ENCODE results near the gene HYAL2.
A peak's percentile ranks its signal among the peaks of the same experiment; 100 is the strongest.

HYAL2 gene, protein sequence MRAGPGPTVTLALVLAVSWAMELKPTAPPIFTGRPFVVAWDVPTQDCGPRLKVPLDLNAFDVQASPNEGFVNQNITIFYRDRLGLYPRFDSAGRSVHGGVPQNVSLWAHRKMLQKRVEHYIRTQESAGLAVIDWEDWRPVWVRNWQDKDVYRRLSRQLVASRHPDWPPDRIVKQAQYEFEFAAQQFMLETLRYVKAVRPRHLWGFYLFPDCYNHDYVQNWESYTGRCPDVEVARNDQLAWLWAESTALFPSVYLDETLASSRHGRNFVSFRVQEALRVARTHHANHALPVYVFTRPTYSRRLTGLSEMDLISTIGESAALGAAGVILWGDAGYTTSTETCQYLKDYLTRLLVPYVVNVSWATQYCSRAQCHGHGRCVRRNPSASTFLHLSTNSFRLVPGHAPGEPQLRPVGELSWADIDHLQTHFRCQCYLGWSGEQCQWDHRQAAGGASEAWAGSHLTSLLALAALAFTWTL

DNA sequence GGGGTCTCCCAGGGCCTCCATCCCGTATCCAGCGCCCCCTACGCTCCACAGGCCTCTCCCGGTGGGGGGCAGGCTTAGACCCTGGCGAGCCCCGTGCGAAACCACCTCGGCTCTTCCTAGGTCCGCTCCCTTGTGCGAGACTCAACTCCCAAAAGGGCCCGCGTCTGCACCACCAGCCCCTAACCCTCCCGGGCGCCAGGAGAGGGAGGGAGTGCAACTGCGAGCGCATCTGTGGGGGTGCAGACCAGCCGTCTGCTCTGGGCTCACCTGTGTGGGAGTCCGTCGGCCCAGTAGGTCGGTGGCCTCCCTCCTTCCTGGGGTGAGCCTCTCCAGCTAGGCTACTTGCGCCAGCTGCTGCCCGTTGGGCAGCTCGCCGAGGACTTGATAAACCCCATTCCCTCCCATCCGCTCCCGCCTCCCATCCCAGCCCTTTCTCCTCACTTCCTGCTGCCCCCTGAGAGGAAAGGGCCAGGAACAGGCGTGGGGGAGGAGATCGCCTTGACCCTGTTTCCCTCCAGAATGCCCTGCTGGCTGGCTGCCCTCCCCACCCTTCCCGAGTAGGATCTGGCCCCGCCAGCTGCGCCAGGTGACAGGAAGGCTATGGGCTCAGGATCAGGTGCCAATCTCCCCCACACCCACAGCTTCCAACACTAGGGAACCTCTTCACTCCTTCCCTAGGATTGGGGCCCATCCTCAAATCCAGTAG lies at the start of gene HYAL2:
Gene HYAL2 (minus strand): TSS at position 360 of the 706 bp plus-strand sequence. CDS start 2,256 bp downstream, outside the sequence.
- no peak for DNase-seq (ENCODE audit: low read depth in 2 of 2)

- no peak for DNase-seq (ENCODE audit: low read depth in 2 of 2)
Observed at GRCh38 chr3:50371133-50371685, 48.7 kb upstream of the HYAL2 start.

DNA sequence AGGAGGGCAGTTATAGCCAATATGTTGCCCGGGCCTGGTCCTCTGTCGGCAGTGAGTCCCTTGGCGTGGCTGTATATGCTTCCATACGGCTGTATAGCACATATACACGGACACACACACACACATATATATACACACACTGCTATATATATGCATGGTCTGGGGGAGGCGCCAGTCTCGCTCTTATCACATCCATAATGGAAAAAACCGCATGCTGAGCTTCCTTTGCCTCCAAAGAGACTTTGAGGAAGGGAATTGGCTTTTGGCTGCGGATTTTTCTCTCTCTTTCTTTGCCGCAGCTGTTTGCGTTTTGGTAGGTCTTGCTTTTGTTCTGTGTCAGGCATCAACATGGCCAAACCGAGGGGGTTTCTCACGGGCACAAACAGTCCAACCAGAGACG lies 48.0 kb upstream of the HYAL2 start:
- DNase-seq (ENCODE audit: low read depth in 2 of 2): no peak

- DNase-seq (ENCODE audit: low read depth in 2 of 2): no peak
Observed at GRCh38 chr3:50369012-50369670, 46.6 kb upstream of the HYAL2 start.

GRCh38 chr3:50365842-50366220 lies 43.3 kb upstream of the HYAL2 start:
- DNase-seq (ENCODE audit: low read depth in 2 of 2): no peak

DNA sequence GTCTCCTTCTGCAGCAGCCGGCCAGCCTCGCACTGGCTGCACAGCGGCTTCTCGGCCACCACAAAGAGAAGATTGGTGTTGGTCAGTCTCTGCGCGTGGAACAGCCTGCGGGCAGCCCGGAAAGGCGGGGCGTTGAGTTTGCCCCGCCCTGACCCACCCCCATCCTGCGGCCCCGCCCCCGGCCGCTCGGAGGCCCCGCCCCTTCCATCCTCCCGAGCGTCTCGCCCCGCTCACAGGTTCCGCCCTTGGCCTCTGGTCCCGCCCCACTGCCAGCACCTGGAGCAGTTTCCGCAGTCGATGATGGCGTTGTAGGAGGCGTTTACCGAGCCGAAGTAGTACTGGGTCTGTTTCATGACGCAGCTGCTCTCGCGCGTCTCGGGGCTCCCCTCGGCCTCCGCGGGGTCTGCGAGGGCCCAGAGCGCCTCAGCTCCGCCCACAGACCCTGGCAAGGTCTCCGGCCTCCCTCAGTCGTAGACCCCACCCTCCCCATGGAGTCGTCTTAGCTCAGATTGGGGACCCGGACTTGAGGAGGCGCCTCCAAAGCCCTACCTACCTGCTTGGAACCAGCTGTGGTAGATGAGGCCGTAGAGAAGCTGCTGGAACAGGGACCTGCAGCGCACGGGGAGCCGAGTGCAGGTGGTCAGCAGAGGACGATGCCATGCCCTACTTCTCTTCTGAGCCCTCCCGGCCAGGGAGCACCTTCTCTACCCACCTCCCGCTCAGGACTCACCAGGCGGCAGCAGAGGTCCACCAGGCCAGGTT lies 42.7 kb upstream of the HYAL2 start:
- DNase-seq (ENCODE audit: low read depth in 2 of 2): peak; percentile 83 to 90

- no peak for DNase-seq (ENCODE audit: low read depth in 2 of 2)
Observed at GRCh38 chr3:50364573-50365079, 42.1 kb upstream of the HYAL2 start.

DNA sequence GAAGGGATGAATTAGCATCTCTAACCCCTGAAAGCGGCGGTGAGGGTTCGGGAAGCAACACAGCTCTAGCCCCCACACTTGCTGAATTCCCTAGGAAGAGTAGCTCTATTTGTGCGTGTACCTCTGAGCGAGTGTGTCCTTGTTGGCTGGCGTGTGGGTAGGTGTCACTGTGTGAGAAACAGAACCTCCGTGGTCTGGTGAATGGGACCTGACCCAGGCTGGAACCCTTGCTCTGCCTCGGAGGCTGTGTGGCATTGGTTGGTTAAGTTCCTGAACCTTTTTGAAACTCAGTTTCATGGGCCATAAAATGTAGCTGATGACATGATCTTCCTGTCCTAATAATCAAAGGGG lies 37.2 kb upstream of the HYAL2 start:
- no peak for DNase-seq (ENCODE audit: low read depth in 2 of 2)

DNA sequence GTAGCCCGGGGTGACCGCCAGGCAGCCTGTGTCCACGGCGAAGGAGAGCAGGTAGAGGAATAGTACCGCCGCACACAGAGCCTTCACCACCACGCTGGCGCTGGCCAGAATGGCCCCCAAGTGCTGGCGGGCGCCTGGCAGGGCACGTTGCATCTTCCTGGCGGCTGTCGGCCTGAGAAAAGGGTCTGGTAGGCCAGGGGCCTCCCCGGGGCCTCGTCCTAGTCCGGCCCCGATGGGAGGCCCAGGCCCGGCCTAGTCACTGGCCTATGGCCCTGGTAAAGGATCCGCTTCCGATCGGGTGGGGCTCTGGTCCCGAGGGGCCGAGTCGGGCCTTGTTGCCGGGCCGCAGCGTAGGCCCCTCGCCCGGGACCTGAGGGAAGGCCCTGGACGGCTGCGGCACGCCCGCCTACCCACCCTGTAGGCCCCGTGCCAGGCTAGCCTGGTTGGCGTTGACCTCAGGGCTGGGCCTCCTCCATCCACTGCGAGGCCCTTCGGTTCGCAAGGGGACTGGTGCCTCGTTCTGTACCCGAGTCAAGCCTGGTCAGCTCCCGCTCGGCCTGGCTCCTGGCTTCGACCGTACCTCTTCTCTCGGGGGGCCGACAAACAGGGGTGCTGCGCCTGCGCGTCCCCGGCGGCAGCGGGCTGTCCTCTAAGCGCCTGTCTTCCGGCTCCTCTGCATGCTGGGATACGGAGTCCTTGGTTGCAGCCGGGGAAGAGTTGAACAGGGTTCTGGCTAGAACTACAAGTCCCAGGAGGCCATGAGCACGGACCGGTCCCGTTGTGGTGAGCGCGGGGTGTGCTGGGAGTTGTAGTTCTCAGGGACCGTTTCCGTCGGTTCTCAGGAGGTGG lies 36.6 kb upstream of the HYAL2 start, which contains the start of gene TMEM115:
Gene TMEM115 (minus strand): TSS at position 611 of the 849 bp plus-strand sequence. CDS start 458 bp downstream, at position 153.
- peak; percentile 80 to 90 for DNase-seq (ENCODE audit: low read depth in 2 of 2)

GRCh38 chr3:50358355-50358910 lies 35.9 kb upstream of the HYAL2 start:
- DNase-seq (ENCODE audit: low read depth in 2 of 2): no peak

DNA sequence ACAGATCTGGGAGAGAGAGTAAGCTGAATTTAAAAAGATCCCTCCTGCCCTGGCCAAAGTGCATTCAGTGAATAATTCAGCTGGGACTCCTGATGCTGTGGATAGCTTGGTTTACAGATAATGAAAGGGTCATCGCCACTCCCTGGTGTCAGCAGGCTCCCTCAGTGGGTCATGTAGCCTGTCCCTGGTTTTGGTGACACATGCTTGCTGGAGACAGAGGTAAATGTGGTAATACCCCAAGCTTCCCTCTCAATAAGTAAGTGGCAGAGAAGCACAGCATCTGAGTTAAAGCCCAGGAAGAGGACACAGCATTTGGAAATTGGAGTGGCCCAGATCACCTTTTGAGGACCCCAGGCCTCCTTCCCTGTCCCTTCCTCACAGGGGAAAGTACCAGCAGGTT lies 34.9 kb upstream of the HYAL2 start:
- no peak for DNase-seq (ENCODE audit: low read depth in 2 of 2)

DNA sequence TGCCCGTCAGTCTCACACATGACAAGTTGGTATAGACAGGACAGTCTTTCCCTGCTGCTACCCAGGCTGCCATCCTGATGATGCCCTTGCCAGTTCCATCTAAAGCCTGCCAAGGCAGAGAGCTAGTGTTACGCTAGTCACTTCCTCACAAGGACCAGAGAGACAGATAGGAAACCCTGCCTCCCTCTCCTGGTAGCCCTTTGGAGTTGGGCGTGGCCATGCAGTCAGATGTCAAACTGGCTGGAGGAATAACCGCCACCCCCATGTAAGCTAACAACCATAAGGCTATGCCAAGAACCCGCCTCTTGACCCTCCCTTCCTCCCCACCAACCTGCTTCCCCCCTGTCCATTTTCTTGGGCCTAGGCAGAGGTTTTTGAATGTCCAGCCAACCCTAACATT lies 34.0 kb upstream of the HYAL2 start:
- DNase-seq (ENCODE audit: low read depth in 2 of 2): no peak

- no peak for DNase-seq (ENCODE audit: low read depth in 2 of 2)
Observed at GRCh38 chr3:50355829-50356552, 33.4 kb upstream of the HYAL2 start.

DNA sequence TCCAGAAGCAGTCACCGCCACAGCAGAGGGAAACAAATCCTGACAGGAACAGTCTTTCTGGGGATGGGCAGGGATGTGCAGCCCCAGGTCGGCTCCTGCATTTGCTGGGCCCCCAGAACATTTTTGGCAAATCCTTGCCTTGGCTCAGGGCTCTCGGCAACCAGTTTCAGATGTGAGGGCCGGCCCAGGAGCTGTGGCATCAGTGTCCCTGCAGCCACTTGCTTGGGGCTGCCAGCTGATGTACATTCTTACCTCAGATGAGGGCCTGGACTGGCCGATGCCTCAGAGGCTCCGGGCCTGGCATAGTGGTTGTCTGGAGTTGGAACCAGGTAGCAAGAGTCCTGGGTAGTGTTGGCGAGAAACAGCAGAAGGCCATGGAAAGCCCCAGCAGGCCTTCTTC lies 32.3 kb upstream of the HYAL2 start:
- no peak for DNase-seq (ENCODE audit: low read depth in 2 of 2)

DNA sequence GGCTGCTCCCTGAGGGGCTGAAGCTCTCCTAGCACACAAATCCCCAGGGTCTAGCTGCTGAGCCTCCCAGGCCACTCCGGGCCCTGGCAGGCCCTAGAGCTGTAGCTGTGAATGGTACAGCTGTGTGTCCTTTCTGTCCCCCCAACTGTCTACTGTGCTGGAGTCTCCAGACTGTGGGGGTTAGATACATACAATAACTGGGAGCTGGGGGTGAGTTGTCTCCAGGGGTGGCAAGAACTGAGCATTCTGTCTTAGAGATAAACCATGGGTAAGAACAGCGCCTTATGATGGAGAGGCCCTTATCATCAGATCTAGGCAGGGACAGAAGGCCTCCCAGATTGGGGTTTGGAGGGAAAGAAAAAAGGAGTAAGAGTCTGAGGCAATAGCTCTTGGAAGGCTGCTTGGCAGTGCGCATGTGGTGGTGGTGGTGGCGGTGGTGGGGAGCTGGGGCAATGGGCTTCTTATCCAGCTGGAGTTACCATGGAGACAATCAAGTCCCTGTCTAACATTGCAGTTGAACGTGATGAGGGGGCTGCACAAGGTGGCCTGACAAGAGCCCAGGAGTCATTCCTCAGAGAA lies 31.7 kb upstream of the HYAL2 start:
- DNase-seq (ENCODE audit: low read depth in 2 of 2): no peak

DNA sequence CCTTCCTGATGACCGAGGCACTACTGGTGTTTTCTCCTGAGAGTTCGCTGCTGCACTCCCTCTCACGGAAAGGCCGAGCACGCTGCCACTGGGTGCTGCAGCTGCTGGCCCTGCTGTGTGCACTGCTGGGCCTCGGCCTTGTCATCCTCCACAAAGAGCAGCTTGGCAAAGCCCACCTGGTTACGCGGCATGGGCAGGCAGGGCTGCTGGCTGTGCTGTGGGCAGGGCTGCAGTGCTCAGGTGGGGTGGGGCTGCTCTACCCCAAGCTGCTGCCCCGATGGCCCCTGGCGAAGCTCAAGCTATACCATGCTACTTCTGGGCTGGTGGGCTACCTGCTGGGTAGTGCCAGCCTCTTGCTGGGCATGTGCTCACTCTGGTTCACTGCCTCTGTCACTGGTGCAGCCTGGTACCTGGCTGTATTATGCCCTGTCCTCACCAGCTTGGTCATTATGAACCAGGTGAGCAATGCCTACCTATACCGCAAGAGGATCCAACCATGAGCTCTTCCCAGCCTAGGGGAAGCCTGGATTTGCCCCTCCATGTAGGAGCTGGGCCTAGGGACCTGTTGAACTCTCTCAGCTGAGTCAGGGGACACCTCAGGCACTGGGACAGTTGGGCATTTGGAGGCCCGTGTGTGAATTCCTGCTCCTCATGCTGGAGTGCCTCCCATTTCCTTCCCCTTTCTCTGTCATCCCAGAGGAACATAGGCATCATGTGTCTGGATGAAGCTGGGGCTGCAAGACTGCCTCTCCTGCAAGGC lies 30.9 kb upstream of the HYAL2 start:
- no peak for DNase-seq (ENCODE audit: low read depth in 2 of 2)

- DNase-seq (ENCODE audit: low read depth in 2 of 2): no peak
Observed at GRCh38 chr3:50352781-50353180, 30.2 kb upstream of the HYAL2 start.

- no peak for DNase-seq (ENCODE audit: low read depth in 2 of 2)
Observed at GRCh38 chr3:50351323-50351697, 28.8 kb upstream of the HYAL2 start.
